Activated CD4-positive, alpha-beta T cell treated with anti-CD3 and anti-CD28 coated beads, Interleukin-2, amount 10 ng/mL, durations not matched to agents 24 days and 14 days (primary cell): Measurements from ENCODE around the gene DCTD. TPM values are rescaled to one million over a fixed set of nuclear protein-coding genes. Genes with fewer than 3 reads are reported as not detected.

Experiments
- DNase-seq: peaks from one replicate; pipeline ENCODE4 v3.0.0; 2022
- H3K27ac Mint-ChIP-seq: one replicate; pipeline ENCODE4 v1.8.0; 2022; ENCODE audit warnings: mild to moderate bottlenecking, mixed read lengths
- H3K27me3 Mint-ChIP-seq: one replicate; pipeline ENCODE4 v1.8.0; 2022; ENCODE audit warnings: mixed read lengths
- H3K36me3 Mint-ChIP-seq: one replicate; pipeline ENCODE4 v1.8.0; 2022; ENCODE audit warnings: low read depth, mild to moderate bottlenecking, mixed read lengths
- H3K4me1 Mint-ChIP-seq: one replicate; pipeline ENCODE4 v1.8.0; 2021; ENCODE audit warnings: mixed read lengths
- H3K4me3 Mint-ChIP-seq: one replicate; pipeline ENCODE4 v1.8.0; 2022; ENCODE audit warnings: mild to moderate bottlenecking, moderate library complexity, mixed read lengths
- H3K9me3 Mint-ChIP-seq: one replicate; pipeline ENCODE4 v1.8.0; 2021; ENCODE audit warnings: mixed read lengths
- intact Hi-C: fragments of 100-400 bp; cut with micrococcal nuclease; formaldehyde crosslinking; loops from one replicate; pipeline ENCODE4 v1.15.1; 2023
- total RNA-seq: library from RNA; stranded (reverse); gene quantifications from 2 replicates; pipeline ENCODE4 v1.2.3, GENCODE V29; 2022

DCTD gene
- total RNA-seq, 1 donor from 2014 or later: 125 TPM

DNA sequence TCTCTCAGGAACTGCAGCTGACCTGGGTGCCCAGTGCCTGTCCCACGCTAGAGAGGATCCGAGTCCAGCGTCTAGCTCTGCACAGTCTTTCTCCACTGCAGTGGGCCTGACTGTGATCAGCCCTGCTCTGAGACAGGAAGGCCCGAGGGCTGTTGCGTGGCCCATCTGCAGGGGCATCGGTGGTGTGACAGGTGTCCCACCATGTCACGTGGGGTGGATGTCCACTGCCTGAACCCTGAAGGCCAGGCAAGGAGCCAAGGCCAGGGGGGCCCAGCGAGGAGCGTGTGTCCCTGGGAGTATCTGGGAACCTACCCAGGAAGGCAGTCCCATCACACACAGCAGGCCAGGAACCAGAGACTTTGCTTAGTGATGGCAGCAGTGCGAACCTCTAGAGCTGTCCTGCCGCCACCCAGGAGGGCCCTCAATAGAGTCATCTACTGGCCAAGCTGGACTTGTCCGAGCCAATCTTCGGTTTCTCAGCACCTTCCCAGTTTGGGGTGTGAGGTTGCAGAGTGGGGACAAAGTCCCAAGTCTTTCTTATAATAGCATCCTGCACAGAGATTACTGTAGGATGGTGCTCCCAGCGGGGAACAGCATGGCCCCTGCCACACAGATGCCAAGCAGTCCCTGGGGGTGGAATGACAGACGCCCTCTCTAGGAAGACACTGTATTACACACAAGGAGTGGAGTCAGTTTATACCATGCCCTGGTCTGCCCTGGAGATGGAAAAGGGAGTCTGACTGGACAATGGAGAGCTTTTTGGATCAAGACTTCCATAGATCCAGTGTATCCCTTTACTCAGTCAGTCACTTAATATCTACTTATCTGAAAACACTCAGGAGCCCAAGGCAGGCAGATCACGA, 38.3 kb downstream of the DCTD start:
- no peak for DNase-seq
- intact Hi-C loops: no loop called here
- Mint-ChIP-seq H3K4me3 (no peak overlapping the region), H3K27me3 (no peaks in the 10 kb centered on the region), H3K27ac (no peak overlapping the region), H3K9me3 (no peaks in the 10 kb centered on the region), H3K4me1 (no peaks in the 10 kb centered on the region), H3K36me3 (peaks cover 19% of the 10 kb centered on the region)

DNA sequence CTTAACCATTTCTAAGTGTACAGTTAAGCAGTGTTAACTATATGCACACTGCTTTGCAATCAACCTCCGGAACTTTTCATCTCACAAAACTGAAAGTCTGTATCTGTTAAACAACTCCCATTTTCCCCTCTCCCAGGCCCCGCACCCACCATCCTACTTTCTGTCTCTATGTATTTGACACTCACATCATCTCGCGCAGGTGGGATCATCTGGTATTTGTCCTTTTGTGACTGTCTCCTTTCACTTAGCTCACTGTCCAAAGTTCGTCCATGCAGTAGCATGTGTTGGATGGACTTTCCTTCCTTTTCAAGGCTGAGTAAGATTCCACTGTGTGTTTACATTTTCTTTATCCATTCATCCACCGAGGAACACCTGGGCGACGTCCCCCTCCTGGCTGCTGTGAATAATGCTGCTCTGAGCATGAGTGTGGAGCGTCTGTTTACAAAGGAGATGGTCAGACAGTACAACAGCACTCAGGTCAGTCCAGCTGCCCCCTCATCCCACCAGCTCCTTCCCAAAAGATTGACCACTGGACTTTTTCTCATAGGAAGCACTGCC, 39.8 kb downstream of the DCTD start:
- no peaks in the 10 kb centered on the region for H3K4me1 Mint-ChIP-seq
- no peaks in the 10 kb centered on the region for H3K27me3 Mint-ChIP-seq
- intact Hi-C loops: no loop called here
- no peak overlapping the region for H3K27ac Mint-ChIP-seq
- no peak for DNase-seq
- no peak overlapping the region for H3K4me3 Mint-ChIP-seq
- peaks cover 12% of the 10 kb centered on the region for H3K36me3 Mint-ChIP-seq
- H3K9me3 Mint-ChIP-seq: no peaks in the 10 kb centered on the region

DNA sequence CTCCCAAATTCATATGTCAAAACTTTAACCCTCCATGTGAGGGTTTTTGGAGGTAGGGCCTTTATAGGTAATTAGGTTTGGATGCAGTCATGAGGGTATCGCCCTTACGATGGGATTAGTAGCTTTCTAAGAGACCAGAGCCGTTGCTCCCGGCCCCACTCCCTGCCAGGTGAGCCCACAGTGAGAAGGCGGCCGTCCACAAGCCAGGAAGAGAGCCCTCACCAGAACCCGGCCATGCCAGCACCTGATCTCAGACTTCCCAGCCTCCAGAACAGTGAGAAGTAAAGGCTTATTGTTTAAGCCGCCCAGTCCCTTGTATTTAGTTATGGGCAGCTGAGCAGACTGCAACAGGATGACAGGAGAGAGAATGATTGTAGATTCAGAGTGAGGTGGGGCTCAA, 40.8 kb downstream of the DCTD start:
- Mint-ChIP-seq H3K9me3 (no peaks in the 10 kb centered on the region), H3K4me1 (no peaks in the 10 kb centered on the region), H3K27me3 (no peaks in the 10 kb centered on the region), H3K27ac (no peak overlapping the region), H3K36me3 (peaks cover 12% of the 10 kb centered on the region), H3K4me3 (no peak overlapping the region)
- intact Hi-C loops: no loop called here
- DNase-seq: no peak

DNA sequence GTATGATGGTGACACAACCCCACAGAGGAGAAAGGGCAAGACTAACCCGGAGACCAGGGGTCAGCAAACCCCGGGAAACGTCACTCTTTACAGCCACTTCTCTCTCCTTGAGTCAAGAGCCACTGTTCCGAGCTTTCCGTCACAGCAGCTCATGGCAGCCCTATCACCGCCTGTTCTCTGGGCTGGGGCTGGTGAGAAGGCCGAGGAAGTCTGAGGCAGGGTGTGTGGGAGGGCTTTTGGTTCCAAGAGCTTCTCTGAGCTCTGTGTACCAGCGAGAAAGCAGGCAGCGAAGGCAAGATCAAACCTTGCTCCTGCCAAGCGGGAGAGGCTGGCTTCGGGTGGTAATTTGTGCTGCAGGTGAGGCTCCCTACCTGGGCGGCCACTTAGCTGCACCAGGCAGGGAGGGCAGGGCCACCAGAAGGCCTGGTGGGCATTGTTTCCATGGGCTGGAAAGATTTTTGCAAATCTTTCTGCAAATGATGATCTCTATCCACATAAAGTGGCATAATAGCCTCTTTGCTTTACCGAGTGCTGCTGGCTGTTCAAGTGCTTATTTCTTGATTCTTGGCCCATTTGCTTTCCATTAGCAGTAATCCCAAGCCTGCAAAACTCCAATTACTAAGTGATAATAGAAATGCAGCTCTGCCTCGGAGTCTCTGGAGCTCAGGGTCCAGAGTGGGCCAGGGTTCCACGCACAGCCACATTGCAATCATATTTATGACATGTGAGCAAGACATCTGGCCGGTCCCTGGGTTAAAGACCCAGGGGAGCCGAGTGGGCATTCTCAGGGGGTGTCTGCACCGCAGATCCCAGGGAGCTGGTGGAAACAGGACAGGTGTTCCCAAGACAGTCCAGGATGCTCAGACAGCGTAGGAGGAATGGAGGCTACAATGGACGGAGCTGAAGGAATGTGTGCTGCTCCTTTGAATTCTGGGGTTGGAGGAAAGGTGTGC, 41.5 kb downstream of the DCTD start:
- Mint-ChIP-seq H3K4me3 (no peak overlapping the region), H3K27me3 (no peaks in the 10 kb centered on the region), H3K9me3 (no peaks in the 10 kb centered on the region), H3K27ac (no peak overlapping the region), H3K4me1 (no peaks in the 10 kb centered on the region), H3K36me3 (peaks cover 8% of the 10 kb centered on the region)
- intact Hi-C loops: no loop called here
- DNase-seq: no peak

DNA sequence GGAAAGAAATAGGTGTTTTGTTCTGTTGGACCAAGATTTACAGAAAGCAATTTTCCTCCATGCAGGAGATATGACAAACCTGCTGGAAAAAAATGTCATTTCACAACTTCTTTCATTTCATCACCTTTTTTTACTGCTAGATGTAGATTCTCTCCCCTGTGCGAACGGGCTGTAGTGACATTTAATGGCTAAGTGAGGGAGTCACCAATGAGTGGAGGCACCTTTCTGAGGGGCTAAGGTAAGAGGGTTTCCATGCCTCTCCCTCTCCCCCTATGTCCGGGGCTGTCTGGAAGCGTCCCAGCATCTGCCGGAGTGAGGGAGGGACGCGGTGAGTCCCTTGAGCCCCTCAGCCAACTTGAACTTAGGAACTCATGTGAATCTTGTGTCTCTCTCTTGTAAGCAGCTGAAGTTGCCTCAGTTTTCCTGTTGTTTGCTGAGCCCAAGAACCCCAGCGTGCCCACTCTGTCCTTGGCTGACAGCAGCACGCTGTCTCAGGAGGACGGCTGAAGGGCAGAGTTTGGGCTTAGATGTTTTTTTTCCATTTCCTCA, 42.3 kb downstream of the DCTD start:
- Mint-ChIP-seq H3K4me3 (no peak overlapping the region), H3K4me1 (no peaks in the 10 kb centered on the region), H3K27ac (no peak overlapping the region), H3K9me3 (no peaks in the 10 kb centered on the region), H3K36me3 (peaks cover 8% of the 10 kb centered on the region), H3K27me3 (no peaks in the 10 kb centered on the region)
- no peak for DNase-seq
- intact Hi-C loops: no loop called here

DNA sequence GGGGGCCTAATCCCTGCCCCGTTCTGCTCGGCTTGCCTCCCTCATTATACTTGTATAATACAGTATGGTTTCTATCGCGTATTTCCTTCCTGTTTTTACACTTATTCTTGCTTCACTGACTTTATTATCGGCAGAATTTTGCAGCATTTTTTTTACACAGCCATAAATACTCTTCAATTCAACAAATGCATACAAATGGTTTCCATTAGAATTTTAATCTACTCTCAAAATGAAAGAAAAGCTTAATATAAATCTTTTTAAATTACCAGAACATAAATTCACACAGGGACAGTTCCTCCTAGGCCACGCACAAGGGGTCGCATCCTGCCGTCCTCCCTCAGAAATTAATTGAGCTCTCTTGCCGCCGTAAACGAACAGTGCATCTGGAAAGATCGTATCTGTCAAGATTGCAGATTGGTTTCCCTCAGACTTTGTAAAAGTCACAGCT, 42.9 kb downstream of the DCTD start:
- Mint-ChIP-seq H3K36me3 (peaks cover 8% of the 10 kb centered on the region), H3K27ac (no peak overlapping the region), H3K4me1 (no peaks in the 10 kb centered on the region), H3K27me3 (no peaks in the 10 kb centered on the region), H3K4me3 (no peak overlapping the region), H3K9me3 (no peaks in the 10 kb centered on the region)
- intact Hi-C loops: no loop called here
- no peak for DNase-seq

DNA sequence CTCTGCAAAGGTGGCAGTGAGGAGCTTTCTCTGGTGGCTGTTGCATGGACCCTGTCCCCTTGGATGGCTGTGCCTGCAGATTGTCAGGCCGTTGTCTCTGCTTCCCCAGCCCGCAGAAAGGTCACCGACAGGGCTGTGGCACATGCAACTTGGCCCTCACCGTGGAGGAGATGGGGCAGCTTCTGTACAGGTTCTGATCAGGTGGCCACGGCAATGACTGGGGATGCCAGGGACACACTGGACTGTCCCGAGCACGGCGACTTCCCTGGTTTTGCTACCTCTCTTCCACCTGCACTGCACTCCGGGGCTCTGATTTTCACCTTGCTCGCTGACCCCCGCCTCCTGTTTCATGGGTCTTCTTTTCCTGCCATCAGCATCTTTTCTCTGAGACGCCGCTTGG, 43.5 kb downstream of the DCTD start:
- no peak overlapping the region for H3K27ac Mint-ChIP-seq
- no peak overlapping the region for H3K4me3 Mint-ChIP-seq
- intact Hi-C loops: no loop called here
- no peaks in the 10 kb centered on the region for H3K4me1 Mint-ChIP-seq
- H3K36me3 Mint-ChIP-seq: peaks cover 8% of the 10 kb centered on the region
- H3K27me3 Mint-ChIP-seq: no peaks in the 10 kb centered on the region
- DNase-seq: no peak
- H3K9me3 Mint-ChIP-seq: no peaks in the 10 kb centered on the region

DNA sequence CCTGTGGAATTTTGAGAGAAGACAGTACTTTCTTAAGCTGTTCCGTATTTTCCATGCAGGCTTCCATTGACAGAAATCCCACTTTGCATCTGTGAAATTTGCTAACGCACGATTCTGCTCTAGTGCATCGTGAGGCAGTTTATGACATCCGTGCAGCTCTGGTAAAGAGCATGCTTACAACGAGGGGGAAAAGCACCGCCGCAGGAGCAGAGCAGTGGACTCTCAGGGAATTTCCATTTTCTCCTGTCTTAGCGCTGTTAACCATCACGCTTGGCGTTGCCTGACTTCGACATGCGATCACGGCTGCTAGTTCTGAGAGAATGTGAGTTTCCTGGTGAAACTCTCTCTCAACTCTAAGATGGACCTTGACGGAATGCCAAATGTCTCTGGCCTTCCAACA, 43.9 kb downstream of the DCTD start:
- Mint-ChIP-seq H3K27me3 (no peaks in the 10 kb centered on the region), H3K36me3 (peaks cover 8% of the 10 kb centered on the region), H3K4me1 (no peaks in the 10 kb centered on the region), H3K9me3 (no peaks in the 10 kb centered on the region), H3K4me3 (no peak overlapping the region), H3K27ac (no peak overlapping the region)
- DNase-seq: no peak
- intact Hi-C loops: no loop called here

DNA sequence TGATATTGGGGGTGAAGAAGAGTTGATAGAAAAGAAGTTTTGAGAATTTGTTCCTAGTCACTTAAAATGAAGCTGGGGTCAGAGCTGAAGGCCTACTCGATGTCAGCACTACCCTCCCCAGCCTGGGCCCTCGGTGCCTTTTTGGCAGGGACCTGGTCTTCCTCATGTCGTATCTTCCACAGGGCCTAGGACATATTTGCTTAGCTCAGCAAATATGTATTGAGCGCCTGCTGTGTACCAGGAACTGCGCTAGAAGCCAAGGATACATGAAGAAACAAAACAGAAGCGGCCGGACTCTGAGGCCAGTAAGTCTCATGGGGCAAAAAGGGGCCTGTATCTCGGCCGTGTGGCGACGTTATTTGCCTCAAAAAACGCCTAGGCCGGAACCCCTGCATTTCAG, 44.3 kb downstream of the DCTD start:
- no peaks in the 10 kb centered on the region for H3K9me3 Mint-ChIP-seq
- H3K27me3 Mint-ChIP-seq: no peaks in the 10 kb centered on the region
- no peak for DNase-seq
- no peak overlapping the region for H3K27ac Mint-ChIP-seq
- intact Hi-C loops: no loop called here
- H3K36me3 Mint-ChIP-seq: peaks cover 8% of the 10 kb centered on the region
- H3K4me1 Mint-ChIP-seq: no peaks in the 10 kb centered on the region
- no peak overlapping the region for H3K4me3 Mint-ChIP-seq

DNA sequence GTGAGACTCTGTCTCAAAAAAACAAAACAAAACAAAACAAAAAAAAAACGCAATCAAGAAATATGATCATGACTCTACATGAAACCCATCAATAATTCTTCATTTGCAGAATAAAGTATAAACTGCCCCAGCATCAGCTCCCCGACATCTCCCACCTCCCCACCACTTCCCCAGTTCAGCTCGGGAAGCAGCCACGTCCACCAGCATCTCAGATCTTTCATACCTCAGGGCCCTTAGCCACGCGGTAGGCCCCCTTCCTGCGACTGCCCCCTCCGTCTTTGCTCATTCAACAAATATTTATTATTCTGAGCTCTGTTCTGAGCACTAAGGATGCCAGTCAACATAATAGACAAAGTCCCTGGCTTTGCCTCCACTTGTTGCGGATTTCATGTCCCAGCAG, 45.6 kb downstream of the DCTD start:
- Mint-ChIP-seq H3K4me1 (no peaks in the 10 kb centered on the region), H3K9me3 (no peaks in the 10 kb centered on the region)
- intact Hi-C loops: no loop called here

DNA sequence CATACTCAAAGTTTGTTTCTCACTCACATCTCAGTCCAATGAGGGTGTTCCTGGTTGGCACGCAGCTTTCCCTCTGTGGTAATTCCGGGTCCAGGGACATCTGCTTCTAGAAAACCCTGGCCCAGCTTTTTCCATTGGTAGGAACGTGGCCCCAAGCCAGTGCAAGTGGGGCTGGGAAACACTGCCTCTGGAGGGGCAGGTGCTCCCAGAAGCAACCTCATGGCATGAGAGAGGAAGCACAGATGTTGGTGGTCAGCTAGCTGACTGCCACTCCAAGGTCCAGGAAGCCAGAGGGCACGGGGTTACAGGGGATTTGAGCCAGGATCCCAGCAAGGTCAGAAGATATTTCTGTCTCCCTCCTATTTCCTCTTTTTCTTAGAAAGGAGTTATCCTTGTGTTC, 47.5 kb downstream of the DCTD start:
- intact Hi-C loops: no loop called here
- no peak for DNase-seq
- no peaks in the 10 kb centered on the region for H3K4me1 Mint-ChIP-seq

More for the DNA sequence above, 45.6 kb downstream of the DCTD start:
- Mint-ChIP-seq H3K27me3 (no peaks in the 10 kb centered on the region), H3K27ac (no peak overlapping the region), H3K4me3 (no peak overlapping the region), H3K36me3 (peaks cover 8% of the 10 kb centered on the region)
- DNase-seq: no peak

DNA sequence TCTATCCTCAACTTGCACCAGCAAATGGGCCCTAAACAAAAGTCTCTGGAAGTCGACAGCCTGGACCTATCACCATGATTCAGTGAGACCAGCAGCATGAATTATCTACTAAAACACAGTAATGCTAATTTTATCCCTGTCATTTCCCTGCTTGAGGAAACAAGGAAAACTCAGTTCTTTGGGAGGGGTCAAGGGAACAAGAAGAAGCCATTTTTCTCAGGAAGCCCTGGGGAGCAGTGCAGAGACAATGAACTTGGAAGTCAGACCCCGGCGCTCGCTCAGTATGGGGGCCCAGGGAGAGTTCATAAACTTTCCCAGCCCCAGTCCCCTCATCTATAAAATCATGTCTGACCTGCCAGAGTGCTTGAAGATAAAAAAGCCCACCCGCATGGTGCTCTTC, 50.4 kb downstream of the DCTD start:
- H3K4me3 Mint-ChIP-seq: no peak overlapping the region
- no peaks in the 10 kb centered on the region for H3K4me1 Mint-ChIP-seq
- H3K9me3 Mint-ChIP-seq: no peaks in the 10 kb centered on the region
- no peaks in the 10 kb centered on the region for H3K27me3 Mint-ChIP-seq
- intact Hi-C loops: no loop called here
- H3K27ac Mint-ChIP-seq: no peak overlapping the region
- H3K36me3 Mint-ChIP-seq: no peaks in the 10 kb centered on the region
- no peak for DNase-seq

More for the DNA sequence above, 47.5 kb downstream of the DCTD start:
- Mint-ChIP-seq H3K36me3 (peaks cover 4% of the 10 kb centered on the region), H3K27ac (no peak overlapping the region), H3K4me3 (no peak overlapping the region), H3K9me3 (no peaks in the 10 kb centered on the region), H3K27me3 (no peaks in the 10 kb centered on the region)

DNA sequence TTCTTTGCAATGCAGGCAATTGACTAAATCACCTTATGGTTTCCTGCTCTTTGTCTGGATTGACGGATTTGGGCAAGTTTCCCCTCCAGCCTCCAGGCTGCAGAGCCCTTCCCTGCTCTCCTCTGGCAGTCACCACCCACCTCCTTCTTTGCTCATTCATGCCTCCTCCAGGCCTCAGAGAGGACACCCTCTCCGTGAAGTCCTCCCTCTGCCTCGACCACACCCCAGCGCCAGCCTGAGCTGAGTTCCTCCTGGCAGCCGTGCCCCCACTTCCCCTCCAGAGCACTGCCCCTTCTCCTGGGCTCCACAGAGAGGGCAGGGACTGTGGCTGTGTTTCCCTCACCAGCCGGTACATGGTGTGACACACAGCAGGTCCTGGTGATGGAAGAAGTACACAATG, 53.7 kb downstream of the DCTD start:
- no peaks in the 10 kb centered on the region for H3K27me3 Mint-ChIP-seq
- DNase-seq: no peak
- H3K27ac Mint-ChIP-seq: no peak overlapping the region
- no peak overlapping the region for H3K4me3 Mint-ChIP-seq
- no peaks in the 10 kb centered on the region for H3K4me1 Mint-ChIP-seq
- no peaks in the 10 kb centered on the region for H3K9me3 Mint-ChIP-seq
- H3K36me3 Mint-ChIP-seq: no peaks in the 10 kb centered on the region
- intact Hi-C loops: no loop called here

DNA sequence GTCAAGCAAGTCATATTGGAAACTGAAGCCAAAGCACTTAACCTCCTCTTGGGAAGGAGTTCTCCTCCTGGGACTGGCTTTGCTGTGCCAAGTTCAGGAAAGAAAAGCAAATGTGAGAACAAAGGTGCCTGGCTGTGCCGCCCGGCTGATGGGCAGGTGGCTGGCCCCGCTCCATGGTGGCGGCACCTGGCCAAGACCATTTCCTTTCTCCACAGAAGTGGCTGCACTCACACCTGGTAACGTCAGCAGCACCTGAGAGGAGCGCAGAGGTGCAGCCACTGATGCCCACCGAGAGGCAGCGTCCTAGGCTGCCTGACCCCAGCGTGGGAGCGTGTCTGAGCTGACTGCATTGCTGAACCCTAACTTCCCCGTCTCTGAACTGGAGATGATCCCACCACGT, 54.3 kb downstream of the DCTD start:
- Mint-ChIP-seq H3K27me3 (no peaks in the 10 kb centered on the region), H3K36me3 (no peaks in the 10 kb centered on the region), H3K9me3 (no peaks in the 10 kb centered on the region), H3K4me3 (no peak overlapping the region), H3K4me1 (no peaks in the 10 kb centered on the region), H3K27ac (no peak overlapping the region)
- intact Hi-C loops: no loop called here
- no peak for DNase-seq
